Renal cortical epithelial cell (primary cell): Measurements from ENCODE around the gene PTPN7. TPM values are rescaled to one million over a fixed set of nuclear protein-coding genes. Genes with fewer than 3 reads are reported as not detected.
A peak's percentile ranks its signal among the peaks of the same experiment; 100 is the strongest.
"Not testable (repeated sequence)": the region's sequence is repeated elsewhere in the genome, so short reads cannot be mapped to it uniquely, and the experiment has no call there.

Experiments used
- DNase-seq: peaks from one replicate; pipeline ENCODE4 v3.0.0-alpha.2; 2011; ENCODE audit warnings: low read depth
- total RNA-seq: library from RNA; depleted of rRNA; stranded (reverse); fragments of >200 nt; gene quantifications from 2 replicates; pipeline ENCODE4 v1.2.3, GENCODE V29; 2014

The PTPN7 gene
- total RNA-seq, 1 donor from 2014 or later: not detected

GRCh38 chr1:202167054-202167453 is 6.7 kb upstream of the PTPN7 start:
- DNase-seq: not testable (repeated sequence)

GRCh38 chr1:202165942-202166843 is 5.8 kb upstream of the PTPN7 start:
- DNase-seq: no peak

- no peak for DNase-seq
Measured at GRCh38 chr1:202165267-202165941, 5.0 kb upstream of the PTPN7 start.

- DNase-seq: no peak
Measured at GRCh38 chr1:202164271-202165037, 4.1 kb upstream of the PTPN7 start.

- no peak for DNase-seq
Measured at GRCh38 chr1:202163281-202164270, 3.2 kb upstream of the PTPN7 start.

- DNase-seq: no peak
Measured at GRCh38 chr1:202162418-202163280, 2.2 kb upstream of the PTPN7 start.

GRCh38 chr1:202162047-202162417 is 1.6 kb upstream of the PTPN7 start:
- DNase-seq: no peak

GRCh38 chr1:202161151-202162046 is 997 bp upstream of the PTPN7 start:
- no peak for DNase-seq

GRCh38 chr1:202159534-202160371 is 649 bp downstream of the PTPN7 start:
- DNase-seq: no peak

GRCh38 chr1:202158810-202159533 is 1.4 kb downstream of the PTPN7 start:
- no peak for DNase-seq

- DNase-seq: no peak
Measured at GRCh38 chr1:202157945-202158344, 2.5 kb downstream of the PTPN7 start.

- no peak for DNase-seq
Measured at GRCh38 chr1:202156590-202156989, 3.8 kb downstream of the PTPN7 start.

- peak; percentile 76 for DNase-seq
Measured at GRCh38 chr1:202155478-202156021, 4.9 kb downstream of the PTPN7 start.

GRCh38 chr1:202154766-202155477 is 5.5 kb downstream of the PTPN7 start:
- DNase-seq: peak; percentile 79

- DNase-seq: no peak
Measured at GRCh38 chr1:202154148-202154765, 6.1 kb downstream of the PTPN7 start.

- no peak for DNase-seq
Measured at GRCh38 chr1:202153284-202153683, 7.1 kb downstream of the PTPN7 start.
